ENCODE results near the gene SMCO4. TPM values are rescaled to one million over a fixed set of nuclear protein-coding genes. Genes with fewer than 3 reads are reported as not detected.

SMCO4 gene
- total RNA-seq, 2 experiments from 2014 or later, result 36.1 to 44.1 TPM

DNA sequence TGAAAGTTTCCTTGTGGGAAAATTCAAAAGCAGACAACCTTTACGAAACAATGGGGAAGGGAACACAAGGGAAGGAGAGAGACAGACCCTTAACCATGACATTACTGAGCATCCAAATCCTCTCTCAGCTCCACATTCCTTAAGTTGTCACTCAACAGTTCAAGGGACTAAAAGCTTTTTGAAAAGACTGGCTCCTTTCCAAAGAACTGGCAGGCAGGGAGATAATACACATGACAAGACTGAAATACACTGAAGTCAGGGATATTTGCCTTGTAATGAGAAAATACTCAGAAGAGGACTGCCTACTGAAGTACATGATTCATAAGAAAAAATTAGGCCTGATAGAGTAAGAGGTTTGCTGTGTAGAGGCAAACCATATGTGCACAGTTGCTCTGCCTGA lies 69.1 kb downstream of the SMCO4 start:
- Histone ChIP-seq H2AFZ (ENCODE audit: low read length) (no peak overlapping the region), H3K9me3 (ENCODE audit: low read length) (no peaks in the 10 kb centered on the region), H3K4me2 (ENCODE audit: low read length) (no peak overlapping the region), H3K27ac (ENCODE audit: low read depth, low read length, poor library complexity, severe bottlenecking) (no peak overlapping the region), H3K36me3 (ENCODE audit: insufficient read depth, low read length) (no peaks in the 10 kb centered on the region), H4K20me1 (ENCODE audit: insufficient read depth, low read length) (no peaks in the 10 kb centered on the region), H3K4me3 (ENCODE audit: low read depth, low read length, poor library complexity, severe bottlenecking) (no peak overlapping the region), H3K4me1 (ENCODE audit: insufficient read depth, low read length, poor library complexity, severe bottlenecking) (no peaks in the 10 kb centered on the region), H3K9me2 (ENCODE audit: insufficient read depth, low read length) (no peaks in the 10 kb centered on the region), H3K79me2 (ENCODE audit: insufficient read depth, low read depth, low read length) (no peaks in the 10 kb centered on the region)
- TF ChIP-seq, protein P1, sequence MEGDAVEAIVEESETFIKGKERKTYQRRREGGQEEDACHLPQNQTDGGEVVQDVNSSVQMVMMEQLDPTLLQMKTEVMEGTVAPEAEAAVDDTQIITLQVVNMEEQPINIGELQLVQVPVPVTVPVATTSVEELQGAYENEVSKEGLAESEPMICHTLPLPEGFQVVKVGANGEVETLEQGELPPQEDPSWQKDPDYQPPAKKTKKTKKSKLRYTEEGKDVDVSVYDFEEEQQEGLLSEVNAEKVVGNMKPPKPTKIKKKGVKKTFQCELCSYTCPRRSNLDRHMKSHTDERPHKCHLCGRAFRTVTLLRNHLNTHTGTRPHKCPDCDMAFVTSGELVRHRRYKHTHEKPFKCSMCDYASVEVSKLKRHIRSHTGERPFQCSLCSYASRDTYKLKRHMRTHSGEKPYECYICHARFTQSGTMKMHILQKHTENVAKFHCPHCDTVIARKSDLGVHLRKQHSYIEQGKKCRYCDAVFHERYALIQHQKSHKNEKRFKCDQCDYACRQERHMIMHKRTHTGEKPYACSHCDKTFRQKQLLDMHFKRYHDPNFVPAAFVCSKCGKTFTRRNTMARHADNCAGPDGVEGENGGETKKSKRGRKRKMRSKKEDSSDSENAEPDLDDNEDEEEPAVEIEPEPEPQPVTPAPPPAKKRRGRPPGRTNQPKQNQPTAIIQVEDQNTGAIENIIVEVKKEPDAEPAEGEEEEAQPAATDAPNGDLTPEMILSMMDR (conservative IDR thresholded peaks at IDR 0.05; ENCODE audit: low read length), result no peak
- TF ChIP-seq EZH2phosphoT487 (IDR thresholded peaks at IDR 0.05; ENCODE audit: borderline replicate concordance, low read depth, low read length), result no peak
- intact Hi-C loops (cut with micrococcal nuclease; ENCODE audit: unreplicated experiment), result no loop called here
- CTCF ChIA-PET (ENCODE audit: unreplicated experiment), result no interaction called here
- POLR2A ChIA-PET, result interaction anchor here (0.7 kb wide), 1 partner anchor 12 kb away, joined by 3 read pairs; no protein-coding TSS in a partner anchor
- no TSS peak for BruUV-seq (replicated peaks)
- DNase-seq (ENCODE audit: low spot score), result no peak

DNA sequence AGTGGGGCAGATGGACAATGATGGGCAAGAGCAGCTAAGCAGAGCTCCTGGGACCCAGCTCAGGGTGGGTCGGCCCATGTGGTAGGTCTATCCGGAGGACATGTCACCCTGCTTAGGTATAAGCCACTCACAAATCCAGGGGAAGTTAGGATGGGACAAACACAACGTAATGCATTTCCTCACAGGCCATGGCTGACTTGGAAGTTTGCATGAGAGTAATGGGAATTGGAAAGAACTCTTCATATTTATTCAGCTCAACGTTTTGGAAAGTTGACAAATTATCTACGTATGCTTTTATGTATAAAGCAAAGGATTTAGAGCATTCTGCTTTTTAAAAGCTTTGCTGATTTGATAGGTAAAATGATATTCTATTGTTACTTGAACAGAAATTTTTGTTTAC lies 74.9 kb downstream of the SMCO4 start:
- H3K36me3 ChIP-seq (ENCODE audit: insufficient read depth, low read length), result no peaks in the 10 kb centered on the region
- CTCF ChIA-PET (ENCODE audit: unreplicated experiment), result no interaction called here
- no peak overlapping the region for H3K27ac ChIP-seq (ENCODE audit: low read depth, low read length, poor library complexity, severe bottlenecking)
- peaks cover 16% of the 10 kb centered on the region for H3K4me1 ChIP-seq (ENCODE audit: insufficient read depth, low read length, poor library complexity, severe bottlenecking)
- H3K4me3 ChIP-seq (ENCODE audit: low read depth, low read length, poor library complexity, severe bottlenecking), result no peak overlapping the region
- BruUV-seq (replicated peaks), result no TSS peak
- DNase-seq (ENCODE audit: low spot score), result no peak
- H3K79me2 ChIP-seq (ENCODE audit: insufficient read depth, low read depth, low read length), result no peaks in the 10 kb centered on the region
- POLR2A ChIA-PET, result interaction anchor here (0.6 to 1.6 kb wide), 6 partner anchors 9 to 197 kb away, joined by 3 to 5 read pairs (median 3); no protein-coding TSS in a partner anchor
- H3K9me3 ChIP-seq (ENCODE audit: low read length), result peaks cover 4% of the 10 kb centered on the region; the same call in 1 of the 2 replicates
- no peaks in the 10 kb centered on the region for H3K9me2 ChIP-seq (ENCODE audit: insufficient read depth, low read length)
- H4K20me1 ChIP-seq (ENCODE audit: insufficient read depth, low read length), result no peaks in the 10 kb centered on the region
- no peak for TF ChIP-seq EZH2phosphoT487 (IDR thresholded peaks at IDR 0.05; ENCODE audit: borderline replicate concordance, low read depth, low read length)
- TF ChIP-seq, protein P1 (conservative IDR thresholded peaks at IDR 0.05; ENCODE audit: low read length), result no peak
- intact Hi-C loops (cut with micrococcal nuclease; ENCODE audit: unreplicated experiment), result loop anchor here (5.0 kb wide), 1 partner anchor 56 kb away; no protein-coding TSS in a partner anchor
- no peak overlapping the region for H2AFZ ChIP-seq (ENCODE audit: low read length)
- no peak overlapping the region for H3K4me2 ChIP-seq (ENCODE audit: low read length)

GRCh38 chr11:93467054-93467453 lies 76.1 kb downstream of the SMCO4 start:
- intact Hi-C loops (cut with micrococcal nuclease; ENCODE audit: unreplicated experiment), result loop anchor here (5.0 kb wide), 1 partner anchor 55 kb away; no protein-coding TSS in a partner anchor
- no peak overlapping the region for H3K4me3 ChIP-seq (ENCODE audit: low read depth, low read length, poor library complexity, severe bottlenecking)
- ChIA-PET CTCF (ENCODE audit: unreplicated experiment) (no interaction called here), POLR2A (interaction anchor here (0.7 to 2.1 kb wide), 5 partner anchors 7 to 247 kb away, joined by 3 to 7 read pairs (median 3); no protein-coding TSS in a partner anchor)
- H3K79me2 ChIP-seq (ENCODE audit: insufficient read depth, low read depth, low read length), result no peaks in the 10 kb centered on the region
- H3K9me2 ChIP-seq (ENCODE audit: insufficient read depth, low read length), result no peaks in the 10 kb centered on the region
- no peak for TF ChIP-seq EZH2phosphoT487 (IDR thresholded peaks at IDR 0.05; ENCODE audit: borderline replicate concordance, low read depth, low read length)
- TF ChIP-seq, protein P1 (conservative IDR thresholded peaks at IDR 0.05; ENCODE audit: low read length), result no peak
- no peak for DNase-seq (ENCODE audit: low spot score)
- no peaks in the 10 kb centered on the region for H3K36me3 ChIP-seq (ENCODE audit: insufficient read depth, low read length)
- no peak overlapping the region for H3K4me2 ChIP-seq (ENCODE audit: low read length)
- no TSS peak for BruUV-seq (replicated peaks)
- peaks cover 4% of the 10 kb centered on the region; the same call in 1 of the 2 replicates for H3K9me3 ChIP-seq (ENCODE audit: low read length)
- peaks cover 16% of the 10 kb centered on the region for H3K4me1 ChIP-seq (ENCODE audit: insufficient read depth, low read length, poor library complexity, severe bottlenecking)
- H2AFZ ChIP-seq (ENCODE audit: low read length), result no peak overlapping the region
- H4K20me1 ChIP-seq (ENCODE audit: insufficient read depth, low read length), result no peaks in the 10 kb centered on the region
- H3K27ac ChIP-seq (ENCODE audit: low read depth, low read length, poor library complexity, severe bottlenecking), result no peak overlapping the region
